IMR-90 (cell line): ENCODE measurements around the gene COL4A2. TPM values are rescaled to one million over a fixed set of nuclear protein-coding genes. Genes with fewer than 3 reads are reported as not detected.
A peak's percentile ranks its signal among the peaks of the same experiment; 100 is the strongest.

ENCODE experiments used
- ATAC-seq: fragments of 200-7000 bp; cut with Tn5 transposase; 2 replicates; pipeline ENCODE4 v1.9.1; 2020; ENCODE audit warnings: low read depth, mild to moderate bottlenecking, moderate library complexity
- BruUV-seq: library from RNA; stranded (reverse); fragments of 400-500 nt; replicated peaks from 2 replicates; lab custom pipeline; 2021; lab: Mats Ljungman, UMichigan
- CTCF ChIA-PET: fragments of 300-600 bp; formaldehyde crosslinking; extraction: SDS; loops from one replicate; lab custom pipeline; 2021; ENCODE audit warnings: antibody characterized with exemption; lab: Yijun Ruan, JAX
- POLR2A ChIA-PET: fragments of 300-600 bp; sonication (Branson Sonifier 250); formaldehyde crosslinking; loops from one replicate; lab custom pipeline; 2022; ENCODE audit warnings: antibody characterized with exemption; ENCODE audit not compliant: unreplicated experiment; lab: Charles Lee
- DNase-seq: peaks from one replicate; pipeline ENCODE4 v3.0.0; 2013
- H2AFZ ChIP-seq: replicated peaks from 2 replicates; pipeline ENCODE3; 2013; ENCODE audit warnings: low read length, mild to moderate bottlenecking; ENCODE audit not compliant: poor library complexity
- H2AK5ac ChIP-seq: 2 replicates; pipeline ENCODE4 v1.6.1; 2013; ENCODE audit warnings: low read depth, low read length, inconsistent platforms
- H2AK9ac ChIP-seq: replicated peaks from 2 replicates; pipeline ENCODE3; 2013; ENCODE audit warnings: mild to moderate bottlenecking, low read depth, low read length, moderate library complexity; ENCODE audit not compliant: poor library complexity
- H2BK120ac ChIP-seq: 2 replicates; pipeline ENCODE4 v1.6.1; 2013; ENCODE audit warnings: low read depth, low read length, inconsistent platforms
- H2BK15ac ChIP-seq: 3 replicates; pipeline ENCODE4 v1.6.1; 2013; ENCODE audit warnings: low read depth, low read length, inconsistent platforms
- H2BK20ac ChIP-seq: 2 replicates; pipeline ENCODE4 v1.6.1; 2013; ENCODE audit warnings: low read depth, mild to moderate bottlenecking, inconsistent platforms, low read length, moderate library complexity
- H2BK5ac ChIP-seq: 2 replicates; pipeline ENCODE4 v1.6.1; 2013; ENCODE audit warnings: mild to moderate bottlenecking, low read depth, low read length, inconsistent platforms; ENCODE audit not compliant: poor library complexity, severe bottlenecking
- H3K14ac ChIP-seq: replicated peaks from 2 replicates; pipeline ENCODE4 v1.6.1; 2013; ENCODE audit warnings: low read depth, low read length, inconsistent platforms
- H3K18ac ChIP-seq: 2 replicates; pipeline ENCODE4 v1.6.1; 2013; ENCODE audit warnings: low read depth, low read length, control low read depth
- H3K23ac ChIP-seq: 2 replicates; pipeline ENCODE4 v1.6.1; 2013; ENCODE audit warnings: low read depth, low read length, inconsistent platforms
- H3K27ac ChIP-seq: 2 replicates; pipeline ENCODE4 v1.5.1; 2013; ENCODE audit warnings: mild to moderate bottlenecking, control low read depth, low read length; ENCODE audit not compliant: insufficient read depth
- H3K27me3 ChIP-seq: 2 replicates; pipeline ENCODE4 v1.6.1; 2013; ENCODE audit warnings: low read length; ENCODE audit not compliant: control insufficient read depth, insufficient read depth
- H3K36me3 ChIP-seq: 2 replicates; pipeline ENCODE4 v1.6.1; 2013; ENCODE audit warnings: low read length, mixed read lengths; ENCODE audit not compliant: control insufficient read depth, insufficient read depth
- H3K4ac ChIP-seq: 2 replicates; pipeline ENCODE4 v1.6.1; 2013; ENCODE audit warnings: low read depth, low read length, inconsistent platforms
- H3K4me1 ChIP-seq: 2 replicates; pipeline ENCODE4 v1.6.1; 2013; ENCODE audit warnings: low read length, mixed read lengths; ENCODE audit not compliant: control insufficient read depth, insufficient read depth
- H3K4me2 ChIP-seq: 2 replicates; pipeline ENCODE4 v1.6.1; 2013; ENCODE audit warnings: low read depth, mild to moderate bottlenecking, control low read depth, low read length, moderate library complexity
- H3K4me3 ChIP-seq: 2 replicates; pipeline ENCODE4 v1.5.1; 2013; ENCODE audit warnings: low read depth, mild to moderate bottlenecking, control low read depth, low read length, moderate library complexity; ENCODE audit not compliant: insufficient read depth
- H3K56ac ChIP-seq: 2 replicates; pipeline ENCODE4 v1.6.1; 2013; ENCODE audit warnings: low read length, inconsistent platforms; ENCODE audit not compliant: insufficient read depth; ENCODE audit errors: extremely low read depth
- H3K79me1 ChIP-seq, 2 experiments: 2 replicates each; pipeline ENCODE4 v1.6.1; 2013; ENCODE audit warnings: low read length in 2 of 2, inconsistent platforms in 1 of 2, low read depth in 1 of 2
- H3K9ac ChIP-seq: 2 replicates; pipeline ENCODE4 v1.6.1; 2013; ENCODE audit warnings: low read depth, low read length, control low read depth
- H3K9me1 ChIP-seq: 2 replicates; pipeline ENCODE4 v1.6.1; 2013; ENCODE audit warnings: low read length, inconsistent platforms; ENCODE audit not compliant: insufficient read depth
- H3K9me3 ChIP-seq: 2 replicates; pipeline ENCODE4 v1.6.1; 2013; ENCODE audit warnings: low read length; ENCODE audit not compliant: control insufficient read depth, insufficient read depth
- H4K20me1 ChIP-seq: 2 replicates; pipeline ENCODE4 v1.6.1; 2013; ENCODE audit warnings: low read length, inconsistent platforms; ENCODE audit not compliant: insufficient read depth
- H4K5ac ChIP-seq: 2 replicates; pipeline ENCODE4 v1.6.1; 2013; ENCODE audit warnings: mild to moderate bottlenecking, low read depth, low read length, control low read depth
- H4K8ac ChIP-seq, 2 experiments: 2 replicates each; pipeline ENCODE4 v1.6.1; 2013; ENCODE audit warnings: low read depth in 2 of 2, low read length in 2 of 2, control low read depth in 1 of 2, inconsistent platforms in 1 of 2
- H4K91ac ChIP-seq: 2 replicates; pipeline ENCODE4 v1.6.1; 2013; ENCODE audit warnings: low read depth, low read length, inconsistent platforms; ENCODE audit not compliant: insufficient read depth
- BHLHE40 ChIP-seq: fragments of 150-350 bp; IDR thresholded peaks from 2 replicates; pipeline ENCODE4 v1.6.1; 2016; ENCODE audit warnings: mild to moderate bottlenecking, low read depth, low read length
- CEBPB ChIP-seq: IDR thresholded peaks from 2 replicates; pipeline ENCODE4 v1.6.1; 2012; ENCODE audit warnings: low read depth, low read length, improper control_type of control experiment
- CHD1 ChIP-seq: IDR thresholded peaks from 2 replicates; pipeline ENCODE4 v1.6.1; 2012; ENCODE audit warnings: low read depth, low read length, improper control_type of control experiment
- FOS ChIP-seq: fragments of 150-350 bp; IDR thresholded peaks from 2 replicates; pipeline ENCODE4 v1.6.1; 2016; ENCODE audit warnings: low read depth, low read length
- MAFK ChIP-seq: IDR thresholded peaks from 2 replicates; pipeline ENCODE4 v1.6.1; 2012; ENCODE audit warnings: low read depth, low read length, improper control_type of control experiment
- MXI1 ChIP-seq: IDR thresholded peaks from 2 replicates; pipeline ENCODE4 v1.6.1; 2012; ENCODE audit warnings: low read depth, mild to moderate bottlenecking, low read length, moderate library complexity, borderline replicate concordance
- POLR2A ChIP-seq: IDR thresholded peaks from 2 replicates; pipeline ENCODE4 v1.6.1; 2012; ENCODE audit warnings: mild to moderate bottlenecking, low read depth, low read length
- RAD21 ChIP-seq: IDR thresholded peaks from 2 replicates; pipeline ENCODE4 v1.6.1; 2012; ENCODE audit warnings: low read length, improper control_type of control experiment
- RCOR1 ChIP-seq: IDR thresholded peaks from 2 replicates; pipeline ENCODE4 v1.6.1; 2012; ENCODE audit warnings: mild to moderate bottlenecking, low read length, improper control_type of control experiment; ENCODE audit not compliant: insufficient replicate concordance
- WGBS, 2 experiments: methylation state at CpG; one replicate each; pipeline versions ENCODE4 v1.1.5 to v1.1.7; 2013; ENCODE audit warnings: missing lambda C conversion rate in 2 of 2; ENCODE audit not compliant: insufficient read length in 1 of 2; ENCODE audit errors: extremely low coverage in 2 of 2; 5-methylcytosine and 5-hydroxymethylcytosine counted together
- dilution Hi-C: fragments of 300-500 bp; cut with HindIII; formaldehyde crosslinking; loops from one replicate; pipeline ENCODE4 v1.14.3; 2018; ENCODE audit warnings: low sequenced_read_pairs; ENCODE audit not compliant: unreplicated experiment
- in situ Hi-C: fragments of 300-500 bp; cut with MboI; formaldehyde crosslinking; loops from 3 replicates; pipeline ENCODE4 v1.14.3; 2019; ENCODE audit warnings: low sequenced_read_pairs, inconsistent platforms, mixed read lengths
- intact Hi-C: fragments of 100-400 bp; cut with micrococcal nuclease; formaldehyde crosslinking; loops from 2 replicates; pipeline ENCODE4 v1.10.0; 2022
- polyA plus RNA-seq, 3 experiments: library from polyadenylated mRNA; depleted of rRNA; stranded (reverse); fragments of >200 nt; gene quantifications; 2 replicates each; pipeline ENCODE4 v1.2.3, GENCODE V29; 2012; ENCODE audit warnings: low replicate concordance in 1 of 3
- total RNA-seq: library from RNA; depleted of rRNA; stranded (reverse); fragments of >200 nt; gene quantifications from 2 replicates; pipeline ENCODE4 v1.2.3, GENCODE V29; 2012
- TF ChIP-seq, protein P1 (sequence below): conservative IDR thresholded peaks from 2 replicates; pipeline ENCODE4 v1.5.1; 2012; ENCODE audit warnings: mild to moderate bottlenecking, low read depth, low read length, improper control_type of control experiment
- TF ChIP-seq, protein P2 (sequence below): fragments of 150-350 bp; IDR thresholded peaks from 2 replicates; pipeline ENCODE4 v1.6.1; 2016; ENCODE audit warnings: low read depth, mild to moderate bottlenecking, low read length, moderate library complexity, borderline replicate concordance

COL4A2 gene
- total and polyA plus RNA-seq, 2 of the 4 experiments (the other 2 are of a cell fraction), result 90.7 to 457 TPM

DNA sequence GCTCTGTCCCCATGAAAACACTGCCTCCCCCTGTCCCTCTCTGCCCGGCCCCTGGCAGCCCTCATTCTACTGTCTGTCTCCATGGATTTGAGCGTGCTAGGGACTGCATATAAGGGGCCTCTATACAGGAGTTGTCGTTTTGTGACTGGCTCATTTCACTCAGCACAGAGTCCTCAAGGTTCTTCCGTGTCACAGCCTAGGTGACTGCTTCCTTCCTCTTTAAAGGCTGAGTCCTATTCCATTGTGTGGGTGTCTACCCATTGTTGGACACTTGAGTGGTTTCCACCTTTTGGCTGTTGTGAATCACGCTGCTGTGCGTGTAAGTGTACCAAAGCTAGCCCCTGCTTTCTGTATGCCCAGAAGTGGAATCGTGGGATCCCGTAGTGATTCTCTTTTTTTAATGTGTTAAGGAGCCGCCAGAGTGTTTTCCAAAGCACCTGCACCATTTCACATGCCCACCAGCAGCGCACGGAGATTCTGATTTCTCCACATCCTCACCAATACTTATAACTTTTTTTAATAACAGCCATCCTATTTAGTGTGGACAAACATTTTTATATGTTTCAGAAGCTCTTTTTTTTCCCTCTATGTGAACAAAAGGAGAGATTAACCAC is 116.7 kb downstream of the COL4A2 start (continued):
- no peak for TF ChIP-seq MXI1

DNA sequence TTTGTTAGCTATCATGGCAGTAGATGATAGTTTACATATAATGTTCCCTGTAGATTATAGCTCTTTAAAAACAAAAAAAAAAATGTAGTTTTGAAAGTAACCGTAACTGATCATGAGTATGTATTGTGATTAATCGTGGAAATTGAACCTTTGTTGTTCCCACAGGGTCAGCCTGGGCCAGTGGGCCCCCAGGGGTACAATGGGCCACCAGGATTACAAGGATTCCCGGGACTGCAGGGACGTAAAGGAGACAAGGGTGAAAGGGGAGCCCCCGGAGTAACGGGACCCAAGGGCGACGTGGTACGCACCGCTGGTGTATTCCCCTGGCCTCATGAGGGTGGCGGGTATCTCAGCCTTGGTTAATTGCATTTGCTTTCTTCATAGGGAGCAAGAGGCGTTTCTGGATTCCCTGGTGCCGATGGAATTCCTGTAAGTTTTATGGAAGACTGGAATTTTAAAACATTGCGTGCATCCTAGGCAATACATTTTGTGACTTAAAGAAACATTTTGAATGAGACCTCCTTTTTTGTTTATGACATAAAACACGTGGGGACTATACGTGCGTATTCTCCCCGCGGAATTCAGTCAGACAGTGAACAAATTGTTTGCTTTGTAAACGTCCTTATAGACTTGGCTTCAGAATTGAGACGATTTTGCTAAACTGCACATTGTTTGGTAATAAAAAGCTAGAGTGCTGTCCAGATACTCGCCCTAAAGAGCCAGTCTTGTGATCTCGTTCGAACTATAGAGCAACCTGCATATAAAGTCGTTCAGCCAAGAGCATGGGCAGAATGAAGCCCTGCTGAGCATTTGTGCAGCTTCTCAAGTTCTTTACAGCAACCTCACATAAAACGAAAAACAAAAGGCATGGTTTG is 117.7 kb downstream of the COL4A2 start:
- ChIA-PET POLR2A (interaction anchor here (0.6 kb wide), 1 partner anchor 1501 kb away, joined by 6 read pairs; no protein-coding TSS in a partner anchor), CTCF (interaction anchor here (0.5 to 0.9 kb wide), 4 partner anchors 14 to 203 kb away, joined by 3 read pairs; no protein-coding TSS in a partner anchor)
- Histone ChIP-seq H3K4me2 (0 out of 2 replicates have a peak overlapping the region, but pooled peaks have one; percentile 4), H3K27ac (peak overlapping the region; percentile 94; the same call in 1 of the 2 replicates), H4K8ac (peak overlapping the region in 1 of 2 experiments; percentile 49; a peak in 1 of 4 replicates), H3K4ac (peak overlapping the region; percentile 72), H3K9me1 (peaks cover 32% of the 10 kb centered on the region), H2BK15ac (0 out of 3 replicates have a peak overlapping the region, but pooled peaks have one; percentile 30), H4K91ac (no peak overlapping the region), H3K23ac (0 out of 2 replicates have a peak overlapping the region, but pooled peaks have one; percentile 8), H3K36me3 (peaks cover 43% of the 10 kb centered on the region), H2AFZ (no peak overlapping the region), H4K20me1 (peaks cover 43% of the 10 kb centered on the region), H3K79me1 (peaks cover 21 to 64% of the 10 kb centered on the region in 2 experiments), H3K9ac (no peak overlapping the region; the same call in 1 of the 2 replicates), H2BK120ac (peak overlapping the region; percentile 77), H3K9me3 (no peaks in the 10 kb centered on the region), H3K14ac (0 out of 2 replicates have a peak overlapping the region, but pooled peaks have one; percentile 25), H4K5ac (peak overlapping the region; percentile 61), H2AK5ac (peak overlapping the region; percentile 70), H2AK9ac (no peak overlapping the region), H3K18ac (peak overlapping the region; percentile 76), H3K56ac (peak overlapping the region; percentile 7; the same call in 1 of the 2 replicates), H3K4me1 (peaks cover 22% of the 10 kb centered on the region), H2BK5ac (peak overlapping the region; percentile 87), H2BK20ac (0 out of 2 replicates have a peak overlapping the region, but pooled peaks have one; percentile 36), H3K27me3 (no peaks in the 10 kb centered on the region), H3K4me3 (no peak overlapping the region)
- 60% methylated on average over 9 of the region's 26 CpGs; no CpG with 5 or more reads in 1 of the 2 experiments for WGBS, 2 experiments
- ATAC-seq, result peak; percentile 32
- intact Hi-C loops, result no loop called here
- DNase-seq, result peak; percentile 68
- BruUV-seq, result no TSS peak
- dilution Hi-C loops, result no loop called here
- in situ Hi-C loops, result no loop called here
- TF ChIP-seq RAD21 (no peak), CEBPB (no peak), BHLHE40 (no peak), FOS (no peak), MAFK (no peak), RCOR1 (no peak), MXI1 (no peak), POLR2A (no peak; the same call in 1 of the 2 replicates), CHD1 (no peak)
- TF ChIP-seq, protein P1, sequence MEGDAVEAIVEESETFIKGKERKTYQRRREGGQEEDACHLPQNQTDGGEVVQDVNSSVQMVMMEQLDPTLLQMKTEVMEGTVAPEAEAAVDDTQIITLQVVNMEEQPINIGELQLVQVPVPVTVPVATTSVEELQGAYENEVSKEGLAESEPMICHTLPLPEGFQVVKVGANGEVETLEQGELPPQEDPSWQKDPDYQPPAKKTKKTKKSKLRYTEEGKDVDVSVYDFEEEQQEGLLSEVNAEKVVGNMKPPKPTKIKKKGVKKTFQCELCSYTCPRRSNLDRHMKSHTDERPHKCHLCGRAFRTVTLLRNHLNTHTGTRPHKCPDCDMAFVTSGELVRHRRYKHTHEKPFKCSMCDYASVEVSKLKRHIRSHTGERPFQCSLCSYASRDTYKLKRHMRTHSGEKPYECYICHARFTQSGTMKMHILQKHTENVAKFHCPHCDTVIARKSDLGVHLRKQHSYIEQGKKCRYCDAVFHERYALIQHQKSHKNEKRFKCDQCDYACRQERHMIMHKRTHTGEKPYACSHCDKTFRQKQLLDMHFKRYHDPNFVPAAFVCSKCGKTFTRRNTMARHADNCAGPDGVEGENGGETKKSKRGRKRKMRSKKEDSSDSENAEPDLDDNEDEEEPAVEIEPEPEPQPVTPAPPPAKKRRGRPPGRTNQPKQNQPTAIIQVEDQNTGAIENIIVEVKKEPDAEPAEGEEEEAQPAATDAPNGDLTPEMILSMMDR, result no peak
- TF ChIP-seq, protein P2, sequence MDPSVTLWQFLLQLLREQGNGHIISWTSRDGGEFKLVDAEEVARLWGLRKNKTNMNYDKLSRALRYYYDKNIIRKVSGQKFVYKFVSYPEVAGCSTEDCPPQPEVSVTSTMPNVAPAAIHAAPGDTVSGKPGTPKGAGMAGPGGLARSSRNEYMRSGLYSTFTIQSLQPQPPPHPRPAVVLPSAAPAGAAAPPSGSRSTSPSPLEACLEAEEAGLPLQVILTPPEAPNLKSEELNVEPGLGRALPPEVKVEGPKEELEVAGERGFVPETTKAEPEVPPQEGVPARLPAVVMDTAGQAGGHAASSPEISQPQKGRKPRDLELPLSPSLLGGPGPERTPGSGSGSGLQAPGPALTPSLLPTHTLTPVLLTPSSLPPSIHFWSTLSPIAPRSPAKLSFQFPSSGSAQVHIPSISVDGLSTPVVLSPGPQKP, result no peak
